HT-29 (cell line): ENCODE results near the gene MRPL46. TPM values are rescaled to one million over a fixed set of nuclear protein-coding genes. Genes with fewer than 3 reads are reported as not detected.
A peak's percentile ranks its signal among the peaks of the same experiment; 100 is the strongest.
"Not testable (repeated sequence)": the region's sequence is repeated elsewhere in the genome, so short reads cannot be mapped to it uniquely, and the experiment has no call there.

Experiments used
- DNase-seq: peaks from one replicate; pipeline ENCODE4 v3.0.0-alpha.2; 2015; ENCODE audit warnings: low spot score
- total RNA-seq: library from RNA; depleted of rRNA; stranded (reverse); fragments of >200 nt; shearing (Covaris generic); gene quantifications from 2 replicates; pipeline ENCODE4 v1.2.3, GENCODE V29; 2014; rRNA removed

The MRPL46 gene
- total RNA-seq, 1 experiment from 2014 or later, result 33.7 TPM

DNA sequence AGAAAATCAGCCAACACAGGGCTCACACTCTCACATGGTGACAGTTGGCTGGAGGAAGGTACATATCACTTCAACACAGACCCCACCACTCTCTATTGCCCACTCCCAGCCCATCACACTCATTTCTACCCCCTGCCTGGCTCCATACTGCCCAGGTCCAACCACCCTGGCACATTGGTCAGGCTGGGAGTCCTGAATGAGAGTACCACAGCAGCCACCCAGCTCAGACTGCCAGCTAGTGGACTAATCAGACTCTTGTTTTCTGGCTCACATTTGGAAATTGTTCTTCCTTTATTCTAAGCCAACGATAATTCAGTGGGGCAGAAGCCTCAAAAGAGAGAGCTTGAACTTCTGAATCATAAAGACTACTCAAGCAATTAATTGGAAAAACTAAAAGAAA lies 20.0 kb downstream of the MRPL46 start:
- DNase-seq, result no peak

DNA sequence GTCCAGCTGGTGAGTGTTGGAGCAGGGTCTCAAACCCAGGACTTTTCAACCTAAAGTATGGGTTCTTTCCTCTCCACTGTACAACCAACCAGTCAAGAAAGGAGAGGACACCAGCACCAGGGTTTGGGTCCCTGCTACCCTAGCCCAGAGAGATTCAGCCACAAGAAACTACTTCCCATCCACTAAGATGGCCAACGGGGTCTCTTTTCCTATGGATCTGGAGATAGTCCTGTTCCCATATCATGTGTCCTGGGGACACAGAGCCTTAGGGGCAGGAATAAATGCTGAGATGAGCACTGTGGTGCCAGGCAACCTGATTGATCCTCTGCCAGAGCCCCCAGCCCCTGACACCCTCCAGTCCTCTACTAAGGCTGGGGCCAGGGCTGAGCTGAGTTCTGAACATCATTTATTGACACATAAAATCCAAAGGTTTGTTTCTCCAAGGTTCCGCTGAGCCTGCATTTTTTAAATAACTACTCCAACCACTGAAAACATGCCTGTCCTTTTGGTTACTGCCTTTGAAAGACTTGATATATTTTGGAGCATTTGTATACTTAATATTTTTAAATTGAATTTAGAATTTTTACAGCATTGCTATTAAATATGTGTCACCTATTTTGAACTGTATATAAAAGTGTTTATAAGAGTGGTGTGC lies 26.0 kb downstream of the MRPL46 start:
- no peak for DNase-seq

DNA sequence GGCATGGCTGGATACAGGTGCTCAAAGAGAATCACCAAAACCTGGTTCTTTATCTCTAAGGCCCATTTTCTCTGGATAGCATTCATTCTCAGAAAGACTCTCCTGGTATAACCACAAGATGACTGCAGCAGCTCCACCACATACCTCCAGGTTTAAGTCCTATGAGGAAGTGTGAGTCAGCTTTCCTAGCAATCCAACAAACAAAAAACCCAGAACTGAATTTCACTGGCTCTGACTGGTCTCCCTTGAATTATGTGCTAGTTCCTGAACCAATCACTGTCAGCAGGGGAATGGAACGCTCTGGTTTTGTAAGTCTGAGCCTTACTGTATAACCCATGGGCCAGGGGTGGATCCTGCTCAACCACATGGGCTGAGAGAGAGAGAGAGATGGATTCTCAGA lies 27.2 kb downstream of the MRPL46 start:
- peak; percentile 54 for DNase-seq

DNA sequence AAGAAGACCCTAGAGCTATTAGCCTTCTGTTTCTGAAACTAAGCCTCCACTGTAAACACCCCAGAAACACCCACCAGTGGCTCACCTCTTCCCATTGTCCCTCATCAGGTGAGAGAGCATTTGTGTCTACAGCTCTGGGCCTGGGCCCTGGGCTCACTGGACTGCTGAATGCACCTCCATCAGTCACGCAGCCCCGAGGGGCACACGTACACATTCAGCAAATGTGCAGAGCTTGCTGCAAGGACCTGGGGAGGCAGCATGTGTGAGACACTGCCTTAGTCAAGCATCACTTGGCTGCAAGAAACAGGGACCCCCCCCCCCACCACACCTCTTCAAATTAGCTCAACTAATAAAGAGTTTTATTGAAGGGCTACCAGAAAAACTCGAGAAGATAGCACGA lies 29.0 kb downstream of the MRPL46 start:
- DNase-seq, result no peak

DNA sequence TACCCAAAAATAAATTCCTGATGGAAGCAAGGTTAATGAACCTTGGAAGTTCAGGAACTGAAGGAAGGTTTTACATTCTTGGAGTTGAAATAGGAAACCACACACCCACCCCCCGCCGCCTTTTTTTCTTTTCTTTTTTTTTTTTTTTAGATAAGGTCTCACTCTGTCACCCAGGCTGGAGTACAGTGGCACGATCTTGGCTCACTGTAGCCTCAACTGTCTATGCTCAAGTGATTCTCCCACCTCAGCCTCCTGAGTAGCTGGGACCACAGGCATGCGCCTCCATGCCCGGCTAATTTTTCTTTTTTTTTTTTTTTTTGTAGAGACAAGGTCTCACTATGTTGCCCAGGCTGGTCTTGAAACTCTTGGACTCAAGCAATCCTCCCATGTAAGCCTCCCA lies 33.1 kb downstream of the MRPL46 start:
- DNase-seq, result not testable (repeated sequence)

DNA sequence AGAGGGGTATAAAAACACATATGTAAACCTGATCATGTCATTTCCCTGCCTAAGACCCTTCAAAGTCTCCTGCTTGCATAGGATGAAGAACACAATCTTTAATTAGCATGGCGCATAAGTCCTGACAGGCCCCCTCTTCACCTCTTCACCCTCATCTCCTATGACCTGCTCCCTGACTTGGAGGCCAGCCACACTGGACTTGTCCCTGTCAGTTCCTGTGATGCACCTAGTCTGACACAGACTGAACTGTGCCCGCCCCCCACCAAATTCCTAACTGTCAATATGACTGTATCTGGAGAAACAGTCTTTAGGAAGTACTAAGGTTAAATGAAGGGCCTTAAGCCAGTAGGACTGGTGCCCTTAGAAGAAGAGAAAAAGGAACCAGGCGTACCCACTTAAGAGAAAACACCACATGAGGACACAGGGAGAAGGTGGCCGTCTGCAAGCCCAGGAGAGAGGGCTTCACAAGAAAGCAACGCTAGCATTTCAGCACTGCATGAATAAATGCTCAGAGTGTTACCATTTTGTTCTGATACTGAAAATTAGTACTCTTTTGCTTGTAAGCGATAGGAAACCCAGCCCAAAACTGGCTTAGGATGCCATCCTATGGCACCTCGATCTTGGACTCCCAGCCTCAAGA lies 34.0 kb downstream of the MRPL46 start:
- no peak for DNase-seq

DNA sequence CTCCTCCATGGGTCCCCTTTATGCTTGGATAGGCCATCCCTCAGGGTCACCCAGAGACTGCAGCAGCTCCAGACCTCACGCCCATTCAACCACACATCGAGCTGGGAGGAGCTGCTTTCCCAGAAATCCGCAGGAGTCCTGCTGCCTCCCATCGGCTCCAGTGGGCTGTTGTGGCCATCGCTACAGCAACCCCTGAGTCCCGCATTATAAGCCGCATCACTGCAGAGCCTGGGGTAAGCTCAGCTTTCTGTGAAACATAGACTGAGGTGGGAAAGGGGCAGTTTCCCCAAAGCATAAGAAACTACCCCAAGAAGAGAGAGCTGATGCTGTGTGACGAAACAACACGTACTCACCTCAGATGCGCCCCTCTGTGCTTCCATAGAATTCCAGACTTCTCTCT lies 35.7 kb downstream of the MRPL46 start:
- DNase-seq, result no peak

DNA sequence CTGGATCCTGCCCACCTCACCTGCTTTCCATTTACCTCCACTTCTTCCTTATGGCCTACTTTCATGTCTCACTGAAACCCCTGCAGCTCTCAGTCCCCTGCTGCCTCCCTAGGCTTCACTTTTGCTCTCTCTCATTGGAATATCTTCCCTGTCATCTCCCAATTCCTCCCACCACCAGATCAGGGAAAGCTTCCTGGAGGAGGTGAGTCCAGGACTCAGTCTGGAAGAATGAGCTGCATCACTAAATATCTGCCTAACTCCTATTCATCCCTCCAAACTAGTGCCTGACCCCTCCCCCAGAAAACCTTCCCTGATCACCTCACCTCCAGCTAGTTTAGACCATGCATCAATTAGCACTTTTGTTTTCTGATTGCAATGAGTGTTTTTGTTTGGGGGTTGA lies 37.1 kb downstream of the MRPL46 start:
- DNase-seq, result no peak

DNA sequence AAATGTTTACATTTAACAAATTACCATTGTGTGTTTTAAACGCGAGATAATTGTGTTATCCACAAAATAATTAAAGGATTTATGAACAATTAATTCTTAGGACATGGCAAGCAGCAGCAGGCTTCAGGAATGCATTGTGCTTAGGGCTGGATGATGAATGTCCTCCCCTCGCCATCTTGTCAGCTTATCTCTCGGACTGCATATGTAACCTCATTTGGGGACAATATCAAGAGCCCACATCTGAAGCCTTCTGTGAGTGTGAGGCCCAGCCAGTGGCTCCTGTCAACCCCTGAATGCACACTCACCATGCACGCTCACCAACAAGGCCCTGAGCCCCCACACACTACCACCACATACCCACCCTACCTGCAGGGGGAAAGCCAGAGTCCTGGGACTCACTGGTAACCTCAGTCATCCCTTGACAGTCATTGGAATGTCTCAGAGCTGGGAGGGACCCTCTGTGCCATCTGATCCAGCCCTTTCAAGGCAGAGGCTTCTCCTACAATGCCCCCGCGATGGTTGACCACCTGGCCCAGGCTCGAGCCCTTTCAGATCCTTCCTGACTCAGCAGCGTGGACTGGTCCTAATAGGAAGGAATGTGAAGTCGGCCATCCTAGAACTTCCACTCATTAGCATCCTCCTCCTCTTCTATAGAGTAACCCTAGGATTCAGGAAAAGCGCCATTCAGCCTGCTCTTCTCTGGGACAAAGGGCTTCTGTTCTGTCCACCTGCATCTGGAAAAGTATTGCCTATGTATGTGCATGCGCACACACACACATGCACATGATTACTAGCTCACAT lies 38.2 kb downstream of the MRPL46 start:
- DNase-seq, result no peak

DNA sequence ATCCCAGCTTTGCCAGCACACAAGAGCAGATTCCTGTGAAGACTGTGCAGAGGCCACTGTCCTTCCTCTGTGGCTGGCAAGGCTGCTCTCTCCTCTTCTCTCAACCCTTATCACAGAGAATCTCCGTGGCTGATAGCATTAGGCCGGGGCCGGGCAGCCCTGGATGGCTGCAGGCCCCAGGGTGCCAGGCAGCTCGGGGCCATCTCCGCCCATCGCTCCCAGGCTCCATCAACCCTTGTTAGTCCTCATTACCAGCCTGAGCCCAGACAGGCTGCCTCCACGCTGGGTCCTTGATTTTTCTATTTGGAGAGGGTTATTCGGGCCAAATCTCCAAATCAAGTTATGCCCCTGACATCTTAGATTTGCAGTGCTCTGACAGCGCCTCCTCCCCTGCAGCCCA lies 39.1 kb downstream of the MRPL46 start:
- no peak for DNase-seq

DNA sequence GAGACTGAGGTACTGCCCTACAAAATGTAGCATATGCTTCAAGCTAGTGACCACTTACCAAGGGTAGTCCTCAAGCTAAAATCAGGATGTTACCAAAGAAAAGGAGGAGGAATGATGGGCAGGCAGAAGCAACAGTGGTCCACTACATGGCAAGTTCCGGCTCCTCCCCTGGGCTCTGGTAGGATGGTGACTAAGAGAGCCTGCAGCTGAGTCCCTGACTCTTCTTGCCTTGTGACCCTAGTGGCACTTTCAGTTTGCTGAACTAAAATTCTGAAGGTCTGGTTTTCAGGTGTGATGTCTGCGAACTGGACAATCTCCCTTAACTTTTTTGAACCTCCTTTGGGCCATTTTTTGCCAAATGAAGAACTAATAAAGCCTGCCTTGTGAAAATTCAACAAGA lies 40.9 kb downstream of the MRPL46 start:
- no peak for DNase-seq

DNA sequence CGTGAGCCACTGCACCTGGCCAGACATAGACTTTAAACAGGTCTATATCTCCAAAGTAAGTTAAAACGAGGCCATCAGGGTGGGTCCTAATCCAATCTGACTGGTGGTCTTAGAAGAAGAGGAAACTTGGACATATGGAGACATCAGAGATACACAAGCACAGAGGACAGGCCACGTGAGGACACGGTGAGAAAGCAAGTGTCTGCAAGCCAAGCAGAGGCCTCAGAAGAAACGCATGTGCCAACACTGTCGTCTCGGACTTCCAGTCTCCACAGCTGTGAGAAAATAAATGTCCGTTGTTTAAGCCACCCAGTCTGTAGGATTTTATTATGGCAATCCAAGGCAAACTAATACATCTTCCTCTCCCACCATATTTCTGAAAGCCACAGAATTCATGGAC lies 43.9 kb downstream of the MRPL46 start:
- no peak for DNase-seq

DNA sequence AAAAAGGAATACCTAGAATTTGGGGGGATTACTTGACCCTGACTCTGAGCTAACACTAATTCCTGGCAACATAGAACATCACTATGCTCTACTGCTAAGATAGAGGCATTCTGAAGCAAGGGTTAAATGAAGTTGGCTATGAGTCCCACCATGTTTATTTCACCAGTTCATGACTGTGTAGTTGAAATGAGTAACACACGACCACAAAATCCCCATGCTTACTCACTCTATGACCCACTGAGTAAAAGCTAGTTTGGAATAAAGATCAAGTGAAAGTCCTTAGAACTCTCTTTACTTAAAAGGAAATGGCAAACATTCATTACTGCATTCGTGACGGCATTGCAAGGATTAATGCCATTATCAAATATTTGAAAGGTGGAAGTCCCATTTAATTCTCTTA lies 47.4 kb downstream of the MRPL46 start:
- DNase-seq, result no peak

Other genes with a start within 250 kb of the MRPL46 start
- gene NTRK3, start 210.6 kb downstream of the MRPL46 start, total RNA-seq, result not detected in 2 replicates
- 92.3 and 122 TPM in 2 replicates for gene MRPS11, start 320 bp upstream of the MRPL46 start, total RNA-seq
- 8.5 and 9.3 TPM in 2 replicates for gene DET1, start 79.3 kb upstream of the MRPL46 start, total RNA-seq
- gene AEN, start 154.0 kb upstream of the MRPL46 start, total RNA-seq, result 170 and 177 TPM in 2 replicates
- gene ISG20, start 171.6 kb upstream of the MRPL46 start, total RNA-seq, result 59.0 and 60.2 TPM in 2 replicates